H1 (cell line): ENCODE measurements around the gene PID1. TPM values are rescaled to one million over a fixed set of nuclear protein-coding genes. Genes with fewer than 3 reads are reported as not detected.

Source experiments
- CTCF ChIA-PET: fragments of 300-600 bp; sonication (Branson Sonifier 250); formaldehyde crosslinking; loops from one replicate; lab custom pipeline; 2021; ENCODE audit not compliant: partially characterized antibody; lab: Charles Lee
- POLR2A ChIA-PET: fragments of 300-600 bp; sonication (Branson Sonifier 250); formaldehyde crosslinking; loops from one replicate; lab custom pipeline; 2021; ENCODE audit warnings: inconsistent platforms; ENCODE audit not compliant: partially characterized antibody; lab: Charles Lee
- DNase-seq, 2 experiments: peaks; one replicate each; pipeline versions ENCODE4 v3.0.0 to v3.0.0-alpha.2; 2010 to 2022; ENCODE audit warnings: low spot score in 2 of 2, low read depth in 1 of 2, mixed read lengths in 1 of 2
- FAIRE-seq: peaks from 2 replicates; lab custom pipeline; 2011; peaks lifted over from hg19 to GRCh38; lab: Jason Lieb, UNC
- H2AFZ ChIP-seq: 2 replicates; pipeline ENCODE4 v1.8.1; 2012; ENCODE audit warnings: low read length, inconsistent platforms
- H2AK5ac ChIP-seq: 2 replicates; pipeline ENCODE4 v1.6.1; 2013; ENCODE audit warnings: low read depth, low read length
- H2BK120ac ChIP-seq: replicated peaks from 2 replicates; pipeline ENCODE3; 2013; ENCODE audit warnings: low read depth, low read length, inconsistent platforms
- H2BK12ac ChIP-seq: 2 replicates; pipeline ENCODE4 v1.6.1; 2013; ENCODE audit warnings: low read depth, low read length
- H2BK15ac ChIP-seq: 2 replicates; pipeline ENCODE4 v1.6.1; 2013; ENCODE audit warnings: low read length
- H2BK20ac ChIP-seq: 2 replicates; pipeline ENCODE4 v1.6.1; 2013; ENCODE audit warnings: low read length
- H2BK5ac ChIP-seq: 2 replicates; pipeline ENCODE4 v1.6.1; 2013; ENCODE audit warnings: low read depth, low read length
- H3K14ac ChIP-seq: 2 replicates; pipeline ENCODE4 v1.6.1; 2013; ENCODE audit warnings: inconsistent platforms; ENCODE audit not compliant: insufficient read length
- H3K18ac ChIP-seq: 2 replicates; pipeline ENCODE4 v1.6.1; 2013; ENCODE audit warnings: low read length; ENCODE audit errors: extremely low read depth
- H3K23ac ChIP-seq: 2 replicates; pipeline ENCODE4 v1.6.1; 2013; ENCODE audit warnings: inconsistent platforms; ENCODE audit not compliant: insufficient read length
- H3K23me2 ChIP-seq: 2 replicates; pipeline ENCODE4 v1.6.1; 2013; ENCODE audit warnings: low read depth, low read length
- H3K27ac ChIP-seq: 2 replicates; pipeline ENCODE4 v1.6.1; 2011; ENCODE audit warnings: low read depth, low read length, inconsistent platforms
- H3K27me3 ChIP-seq, 4 experiments: replicated peaks in 1 of 4; 1 replicate in 1 of 4; 2 replicates in 3 of 4; pipeline versions ENCODE4 v1.6.1 to v1.8.1; 2011 to 2013; ENCODE audit warnings: low read length in 3 of 4, mild to moderate bottlenecking in 3 of 4, inconsistent platforms in 2 of 4, mixed read lengths in 2 of 4, moderate library complexity in 1 of 4; ENCODE audit not compliant: control insufficient read depth in 3 of 4, insufficient read depth in 3 of 4; ENCODE audit errors: extremely low read depth in 1 of 4
- H3K36me3 ChIP-seq, 4 experiments: 2 replicates each; pipeline versions ENCODE4 v1.6.1 to v1.8.1; 2011 to 2013; ENCODE audit warnings: mild to moderate bottlenecking in 4 of 4, low read length in 3 of 4, moderate library complexity in 2 of 4, control low read depth in 1 of 4, inconsistent platforms in 1 of 4; ENCODE audit not compliant: insufficient read depth in 4 of 4, control insufficient read depth in 2 of 4
- H3K4ac ChIP-seq: replicated peaks from 2 replicates; pipeline ENCODE3; 2013; ENCODE audit warnings: low read length, low read depth, mixed read lengths, inconsistent platforms; ENCODE audit not compliant: insufficient read length
- H3K4me1 ChIP-seq, 4 experiments: replicated peaks in 1 of 4; 1 replicate in 1 of 4; 2 replicates in 3 of 4; pipeline versions ENCODE4 v1.6.1 to v1.8.1; 2011 to 2013; ENCODE audit warnings: low read length in 3 of 4, inconsistent platforms in 2 of 4, mixed read lengths in 1 of 4; ENCODE audit not compliant: insufficient read depth in 4 of 4, control insufficient read depth in 3 of 4
- H3K4me2 ChIP-seq, 2 experiments: 2 replicates each; pipeline versions ENCODE4 v1.6.1 to v1.8.1; 2011 to 2013; ENCODE audit warnings: low read depth in 2 of 2, low read length in 2 of 2, control low read depth in 1 of 2, inconsistent platforms in 1 of 2, mild to moderate bottlenecking in 1 of 2; ENCODE audit not compliant: insufficient read depth in 1 of 2
- H3K4me3 ChIP-seq, 4 experiments: fragments of 200-600, 300-600 bp in 1 of 4; sonication (generic), shearing (Covaris generic), sonication (Bioruptor Twin) in 1 of 4; 2 replicates each; pipeline versions ENCODE4 v1.5.1 to v1.8.1; 2011 to 2016; ENCODE audit warnings: low read length in 4 of 4, low read depth in 3 of 4, control low read depth in 2 of 4, inconsistent platforms in 2 of 4, mild to moderate bottlenecking in 2 of 4, mixed read lengths in 1 of 4, moderate library complexity in 1 of 4; ENCODE audit not compliant: insufficient read depth in 2 of 4; ENCODE audit errors: extremely low read depth in 1 of 4
- H3K56ac ChIP-seq: replicated peaks from 2 replicates; pipeline ENCODE3; 2013; ENCODE audit warnings: low read depth, mild to moderate bottlenecking, mixed read lengths, low read length, inconsistent platforms; ENCODE audit not compliant: insufficient read length
- H3K79me1 ChIP-seq: 2 replicates; pipeline ENCODE4 v1.6.1; 2013; ENCODE audit warnings: low read depth, low read length, control low read depth
- H3K79me2 ChIP-seq, 2 experiments: 2 replicates each; pipeline versions ENCODE4 v1.6.1 to v1.8.1; 2012 to 2013; ENCODE audit warnings: low read length in 2 of 2, mild to moderate bottlenecking in 2 of 2, inconsistent platforms in 1 of 2; ENCODE audit not compliant: insufficient read depth in 2 of 2, control insufficient read depth in 1 of 2
- H3K9ac ChIP-seq, 4 experiments: replicated peaks in 1 of 4; 1 replicate in 1 of 4; 2 replicates in 3 of 4; pipeline versions ENCODE4 v1.6.1 to v1.8.1; 2011 to 2013; ENCODE audit warnings: low read depth in 3 of 4, low read length in 3 of 4, control low read depth in 2 of 4, mild to moderate bottlenecking in 2 of 4, moderate library complexity in 2 of 4, inconsistent platforms in 1 of 4; ENCODE audit errors: extremely low read depth in 1 of 4
- H3K9me3 ChIP-seq, 2 experiments: 2 replicates each; pipeline versions ENCODE4 v1.6.1 to v1.8.1; 2012 to 2013; ENCODE audit warnings: mild to moderate bottlenecking in 2 of 2, moderate library complexity in 2 of 2, control low read depth in 1 of 2, inconsistent platforms in 1 of 2, low read depth in 1 of 2, low read length in 1 of 2, mixed read lengths in 1 of 2; ENCODE audit not compliant: insufficient read depth in 2 of 2
- H4K20me1 ChIP-seq, 2 experiments: replicated peaks in 1 of 2; 2 replicates each; pipeline versions ENCODE3 to v1.8.1; 2011 to 2013; ENCODE audit warnings: inconsistent platforms in 2 of 2, low read length in 2 of 2, mild to moderate bottlenecking in 1 of 2; ENCODE audit not compliant: insufficient read depth in 2 of 2, control insufficient read depth in 1 of 2
- H4K5ac ChIP-seq: 2 replicates; pipeline ENCODE4 v1.6.1; 2013; ENCODE audit warnings: low read length, low read depth, mixed read lengths, inconsistent platforms; ENCODE audit not compliant: insufficient read length
- H4K8ac ChIP-seq: 2 replicates; pipeline ENCODE4 v1.8.0; 2013; ENCODE audit warnings: mild to moderate bottlenecking, moderate library complexity, low read length, inconsistent platforms; ENCODE audit not compliant: insufficient read depth; ENCODE audit errors: extremely low read depth
- H4K91ac ChIP-seq: replicated peaks from 2 replicates; pipeline ENCODE3; 2013; ENCODE audit warnings: low read length, mixed read lengths, inconsistent platforms; ENCODE audit not compliant: insufficient read length
- CREB1 ChIP-seq: IDR thresholded peaks from 2 replicates; pipeline ENCODE4 v1.6.1; 2012; ENCODE audit warnings: inconsistent platforms
- SP4 ChIP-seq: IDR thresholded peaks from 2 replicates; pipeline ENCODE4 v1.6.1; 2012; ENCODE audit warnings: low read length, inconsistent platforms
- SRF ChIP-seq: IDR thresholded peaks from 2 replicates; pipeline ENCODE4 v1.6.1; 2011; ENCODE audit warnings: mild to moderate bottlenecking, low read depth, low read length, moderate library complexity
- YY1 ChIP-seq: IDR thresholded peaks from 2 replicates; pipeline ENCODE4 v1.6.1; 2011; ENCODE audit warnings: low read depth, mild to moderate bottlenecking, low read length
- WGBS, 2 experiments: shearing (Covaris generic) in 1 of 2; methylation state at CpG; one replicate each; pipeline versions ENCODE4 v1.1.6 to v1.1.7; 2013 to 2015; ENCODE audit warnings: low lambda C conversion rate in 2 of 2, mixed read lengths in 2 of 2, inconsistent platforms in 1 of 2, low coverage in 1 of 2, missing lambda C conversion rate in 1 of 2; ENCODE audit not compliant: insufficient replicate concordance in 2 of 2, insufficient coverage in 1 of 2, insufficient read length in 1 of 2; ENCODE audit errors: extremely low coverage in 1 of 2, missing lambda C conversion rate in 1 of 2; 5-methylcytosine and 5-hydroxymethylcytosine counted together
- polyA plus RNA-seq, 7 experiments: library from polyadenylated mRNA; depleted of rRNA in 3 of 7; stranded (reverse) in 5 of 7; unstranded in 2 of 7; fragments of >200 nt in 5 of 7; fragments of 200-250 nt in 2 of 7; gene quantifications; 1 replicate in 5 of 7; 2 replicates in 1 of 7; 4 replicates in 1 of 7; pipeline versions ENCODE4 v1.2.1 to v1.2.3, GENCODE V29; 2011 to 2013; ENCODE audit warnings: missing spikeins in 2 of 7, mixed read lengths in 2 of 7
- total RNA-seq: library from RNA; stranded (reverse); fragmentation: NEBNext Ultra II Directional; extraction: Animal tissue kit (Norgen Biotek cat#: 25700); gene quantifications from 2 replicates; pipeline ENCODE4 v1.2.1, GENCODE V29; 2021
- TF ChIP-seq, protein P1 (sequence below): IDR thresholded peaks from 2 replicates; pipeline ENCODE4 v1.6.1; 2012; ENCODE audit warnings: inconsistent platforms

Gene PID1
- total and polyA plus RNA-seq, 2 of the 8 experiments (the other 6 are each of a cell fraction or from before 2014, with no cell fraction given), result 1.5 to 3.3 TPM

- no peak overlapping the region for H4K5ac ChIP-seq
- TF ChIP-seq SP4 (no peak), YY1 (no peak), SRF (no peak), CREB1 (no peak)
- TF ChIP-seq, protein P1, sequence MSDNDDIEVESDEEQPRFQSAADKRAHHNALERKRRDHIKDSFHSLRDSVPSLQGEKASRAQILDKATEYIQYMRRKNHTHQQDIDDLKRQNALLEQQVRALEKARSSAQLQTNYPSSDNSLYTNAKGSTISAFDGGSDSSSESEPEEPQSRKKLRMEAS, result no peak
- H2AFZ ChIP-seq, result no peak overlapping the region
- WGBS, 2 experiments, result 83% methylated on average over 3 of the region's 3 CpGs; no CpG with 5 or more reads in 1 of the 2 experiments
- CTCF ChIA-PET, result interaction anchor here (0.6 to 1.1 kb wide), 2 partner anchors 14 to 811 kb away, joined by 3 to 5 read pairs; no protein-coding TSS in a partner anchor
- no peaks in the 10 kb centered on the region for H3K23me2 ChIP-seq
- H2BK15ac ChIP-seq, result no peak overlapping the region
- H2BK120ac ChIP-seq, result no peak overlapping the region
- H2AK5ac ChIP-seq, result no peak overlapping the region
- no peak for DNase-seq
- no peaks in the 10 kb centered on the region for H4K20me1 ChIP-seq
- H3K14ac ChIP-seq, result no peak overlapping the region
- FAIRE-seq, result no peak
- no peaks in the 10 kb centered on the region for H3K36me3 ChIP-seq
- H3K9me3 ChIP-seq, result no peaks in the 10 kb centered on the region
- H3K4me2 ChIP-seq, result no peak overlapping the region
- POLR2A ChIA-PET, result no interaction called here
- H3K27me3 ChIP-seq, result no peaks in the 10 kb centered on the region
- H3K79me2 ChIP-seq, result no peaks in the 10 kb centered on the region
- H3K18ac ChIP-seq, result no peak overlapping the region
- no peak overlapping the region for H3K27ac ChIP-seq
- H3K23ac ChIP-seq, result no peak overlapping the region
- no peak overlapping the region for H4K91ac ChIP-seq
- no peak overlapping the region for H3K4me3 ChIP-seq
- peaks cover 0 to 2% (median 0%) of the 10 kb centered on the region in 4 experiments; a peak in 1 of 7 replicates for H3K4me1 ChIP-seq
- H4K8ac ChIP-seq, result no peak overlapping the region
- no peak overlapping the region for H2BK12ac ChIP-seq
- no peak overlapping the region for H3K56ac ChIP-seq
- no peak overlapping the region for H2BK5ac ChIP-seq
- no peaks in the 10 kb centered on the region for H3K79me1 ChIP-seq
- H3K9ac ChIP-seq, result no peak overlapping the region
- H2BK20ac ChIP-seq, result no peak overlapping the region
- H3K4ac ChIP-seq, result no peak overlapping the region
Observed at GRCh38 chr2:229059331-229060033, 211.6 kb downstream of the PID1 start.
